SK-N-SH treated with all-trans-retinoic acid at 6 μM for 48 hours (cell line): ENCODE measurements around the gene NFIA.

Experiments
- ATAC-seq: fragments of 200-7000 bp; cut with Tn5 transposase; 3 replicates; pipeline ENCODE4 v1.9.1; 2020; ENCODE audit warnings: mild to moderate bottlenecking, moderate library complexity
- ARNTL ChIP-seq: fragments of 450-650 bp; formaldehyde crosslinking; IDR thresholded peaks from 2 replicates; pipeline ENCODE4 v1.5.0; 2020; ENCODE audit warnings: low read depth, mild to moderate bottlenecking, moderate library complexity, borderline replicate concordance
- BACH2 ChIP-seq: fragments of 250-450 bp; sonication (Bioruptor Pico); IDR thresholded peaks from 2 replicates; pipeline ENCODE4 v1.9.0; 2021; ENCODE audit warnings: mild to moderate bottlenecking, borderline replicate concordance
- ESRRG ChIP-seq: fragments of 250-450 bp; sonication (Bioruptor Pico); IDR thresholded peaks from 2 replicates; pipeline ENCODE4 v1.6.1; 2021; ENCODE audit warnings: mild to moderate bottlenecking
- GLIS3 ChIP-seq: fragments of 250-450 bp; sonication (Bioruptor Pico); IDR thresholded peaks from 2 replicates; pipeline ENCODE4 v1.5.0; 2020; ENCODE audit warnings: mild to moderate bottlenecking, moderate library complexity
- OSR1 ChIP-seq: fragments of 250-450 bp; sonication (Bioruptor Pico); IDR thresholded peaks from 2 replicates; pipeline ENCODE4 v1.8.0; 2022; ENCODE audit warnings: moderate library complexity, mild to moderate bottlenecking, inconsistent platforms
- POU6F1 ChIP-seq: fragments of 250-450 bp; sonication (Bioruptor Pico); IDR thresholded peaks from 2 replicates; pipeline ENCODE4 v1.8.0; 2021; ENCODE audit warnings: low read depth, mild to moderate bottlenecking, moderate library complexity, borderline replicate concordance
- PPARA ChIP-seq: fragments of 250-450 bp; sonication (Bioruptor Pico); IDR thresholded peaks from 2 replicates; pipeline ENCODE4 v1.5.0; 2020; ENCODE audit warnings: mild to moderate bottlenecking, borderline replicate concordance
- RARB ChIP-seq: fragments of 250-450 bp; sonication (Bioruptor Pico); IDR thresholded peaks from 2 replicates; pipeline ENCODE4 v1.8.0; 2021; ENCODE audit warnings: mild to moderate bottlenecking, moderate library complexity
- SNAI2 ChIP-seq: fragments of 250-450 bp; sonication (Bioruptor Pico); IDR thresholded peaks from 2 replicates; pipeline ENCODE4 v1.5.0; 2020; ENCODE audit warnings: mild to moderate bottlenecking, moderate library complexity
- TCF4 ChIP-seq: fragments of 250-450 bp; sonication (Bioruptor Pico); IDR thresholded peaks from 2 replicates; pipeline ENCODE4 v1.8.0; 2021; ENCODE audit warnings: mild to moderate bottlenecking, moderate library complexity, borderline replicate concordance
- TOX ChIP-seq: fragments of 250-450 bp; sonication (Bioruptor Pico); IDR thresholded peaks from 2 replicates; pipeline ENCODE4 v1.8.0; 2021; ENCODE audit warnings: mild to moderate bottlenecking, moderate library complexity, borderline replicate concordance
- ZC3H10 ChIP-seq: fragments of 250-450 bp; sonication (Bioruptor Pico); IDR thresholded peaks from 2 replicates; pipeline ENCODE4 v1.5.1; 2021; ENCODE audit warnings: mild to moderate bottlenecking, moderate library complexity
- ZFP3 ChIP-seq: fragments of 250-450 bp; sonication (Bioruptor Pico); IDR thresholded peaks from 2 replicates; pipeline ENCODE4 v1.5.0; 2020; ENCODE audit warnings: mild to moderate bottlenecking, moderate library complexity
- ZFP30 ChIP-seq: fragments of 450-650 bp; formaldehyde crosslinking; IDR thresholded peaks from 2 replicates; pipeline ENCODE4 v1.5.0; 2022; ENCODE audit warnings: mild to moderate bottlenecking, moderate library complexity
- ZNF8 ChIP-seq: fragments of 450-650 bp; formaldehyde crosslinking; IDR thresholded peaks from 2 replicates; pipeline ENCODE4 v1.5.0; 2020; ENCODE audit warnings: mild to moderate bottlenecking, moderate library complexity
- TF ChIP-seq, protein P1 (sequence below): fragments of 250-450 bp; sonication (Bioruptor Pico); IDR thresholded peaks from 2 replicates; pipeline ENCODE4 v1.5.0; 2020; ENCODE audit warnings: mild to moderate bottlenecking, moderate library complexity
- TF ChIP-seq, protein P2 (sequence below): fragments of 250-450 bp; sonication (Bioruptor Pico); IDR thresholded peaks from 2 replicates; pipeline ENCODE4 v1.8.0; 2020; ENCODE audit warnings: mild to moderate bottlenecking, moderate library complexity, borderline replicate concordance

The NFIA gene

DNA sequence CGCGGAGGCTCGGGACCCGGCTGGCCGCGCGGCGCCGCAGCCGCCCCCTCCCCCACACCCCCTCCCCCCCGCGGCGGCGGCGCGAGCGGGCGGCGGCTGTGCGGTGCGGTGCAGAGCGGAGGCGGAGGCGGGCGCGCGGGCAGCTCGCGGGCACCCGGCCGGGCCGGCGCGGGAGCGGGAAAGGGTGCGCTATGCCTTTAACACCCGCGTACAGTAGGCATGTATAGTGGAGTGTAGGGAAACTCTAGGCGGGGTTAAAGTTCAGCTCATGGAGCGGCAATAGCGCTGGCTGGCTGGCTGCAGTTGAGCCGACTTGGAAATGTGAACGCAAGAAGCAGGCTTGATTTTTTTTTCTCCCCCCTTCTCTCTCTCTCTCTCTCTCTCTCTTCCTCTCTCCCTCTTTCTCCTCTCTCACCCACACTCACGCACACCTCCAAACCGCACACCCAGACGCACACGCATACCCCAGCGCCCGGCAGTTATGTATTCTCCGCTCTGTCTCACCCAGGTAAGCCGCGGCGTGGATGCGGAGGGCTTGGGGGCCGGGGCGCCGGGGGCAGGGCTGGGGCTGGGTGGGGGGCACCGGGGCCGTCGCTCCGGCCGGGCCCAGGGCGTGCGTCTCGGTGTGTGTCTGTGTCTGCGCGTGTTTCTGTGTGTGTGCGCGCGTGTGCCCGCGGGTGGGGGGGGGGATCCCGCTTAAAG, at the start of gene NFIA:
NFIA (plus strand) TSS at position 251 of the 702 bp plus-strand sequence.
- ATAC-seq, result peak; percentile 33
- no peak for TF ChIP-seq ZFP3 (CRISPR knock-in tag)
- no peak for TF ChIP-seq TCF4 (CRISPR knock-in tag)
- TF ChIP-seq GLIS3 (CRISPR knock-in tag), result no peak
- no peak for TF ChIP-seq TOX
- TF ChIP-seq POU6F1 (CRISPR knock-in tag), result no peak
- TF ChIP-seq RARB, result no peak
- TF ChIP-seq, protein P1, sequence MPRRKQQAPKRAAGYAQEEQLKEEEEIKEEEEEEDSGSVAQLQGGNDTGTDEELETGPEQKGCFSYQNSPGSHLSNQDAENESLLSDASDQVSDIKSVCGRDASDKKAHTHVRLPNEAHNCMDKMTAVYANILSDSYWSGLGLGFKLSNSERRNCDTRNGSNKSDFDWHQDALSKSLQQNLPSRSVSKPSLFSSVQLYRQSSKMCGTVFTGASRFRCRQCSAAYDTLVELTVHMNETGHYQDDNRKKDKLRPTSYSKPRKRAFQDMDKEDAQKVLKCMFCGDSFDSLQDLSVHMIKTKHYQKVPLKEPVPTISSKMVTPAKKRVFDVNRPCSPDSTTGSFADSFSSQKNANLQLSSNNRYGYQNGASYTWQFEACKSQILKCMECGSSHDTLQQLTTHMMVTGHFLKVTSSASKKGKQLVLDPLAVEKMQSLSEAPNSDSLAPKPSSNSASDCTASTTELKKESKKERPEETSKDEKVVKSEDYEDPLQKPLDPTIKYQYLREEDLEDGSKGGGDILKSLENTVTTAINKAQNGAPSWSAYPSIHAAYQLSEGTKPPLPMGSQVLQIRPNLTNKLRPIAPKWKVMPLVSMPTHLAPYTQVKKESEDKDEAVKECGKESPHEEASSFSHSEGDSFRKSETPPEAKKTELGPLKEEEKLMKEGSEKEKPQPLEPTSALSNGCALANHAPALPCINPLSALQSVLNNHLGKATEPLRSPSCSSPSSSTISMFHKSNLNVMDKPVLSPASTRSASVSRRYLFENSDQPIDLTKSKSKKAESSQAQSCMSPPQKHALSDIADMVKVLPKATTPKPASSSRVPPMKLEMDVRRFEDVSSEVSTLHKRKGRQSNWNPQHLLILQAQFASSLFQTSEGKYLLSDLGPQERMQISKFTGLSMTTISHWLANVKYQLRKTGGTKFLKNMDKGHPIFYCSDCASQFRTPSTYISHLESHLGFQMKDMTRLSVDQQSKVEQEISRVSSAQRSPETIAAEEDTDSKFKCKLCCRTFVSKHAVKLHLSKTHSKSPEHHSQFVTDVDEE, result no peak
- TF ChIP-seq OSR1 (CRISPR knock-in tag), result no peak
- TF ChIP-seq ZNF8, result no peak
- no peak for TF ChIP-seq SNAI2 (CRISPR knock-in tag)
- no peak for TF ChIP-seq ZFP30 (CRISPR knock-in tag)

DNA sequence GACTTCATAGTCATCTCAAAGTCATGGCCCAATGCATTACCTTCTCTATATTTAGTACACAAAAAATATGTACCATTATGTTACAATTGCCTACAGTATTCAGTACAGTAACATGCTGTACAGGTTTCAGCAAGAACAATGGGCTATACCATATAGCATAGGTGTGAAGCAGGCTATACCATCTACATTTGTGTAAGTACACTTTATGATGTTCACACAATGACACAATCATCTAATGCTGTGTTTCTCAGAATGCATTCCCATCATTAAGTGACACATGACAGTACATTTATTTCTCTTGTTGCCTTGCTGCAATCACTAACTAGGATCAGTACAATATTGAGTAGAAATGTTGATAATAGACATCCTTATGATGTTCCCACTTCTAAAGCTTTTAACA, 46.5 kb upstream of the NFIA start:
- TF ChIP-seq ZFP30 (CRISPR knock-in tag) (no peak), ZC3H10 (CRISPR knock-in tag) (no peak), ARNTL (no peak), TOX (no peak), OSR1 (CRISPR knock-in tag) (no peak)
- TF ChIP-seq, protein P1, result no peak
- TF ChIP-seq, protein P2, sequence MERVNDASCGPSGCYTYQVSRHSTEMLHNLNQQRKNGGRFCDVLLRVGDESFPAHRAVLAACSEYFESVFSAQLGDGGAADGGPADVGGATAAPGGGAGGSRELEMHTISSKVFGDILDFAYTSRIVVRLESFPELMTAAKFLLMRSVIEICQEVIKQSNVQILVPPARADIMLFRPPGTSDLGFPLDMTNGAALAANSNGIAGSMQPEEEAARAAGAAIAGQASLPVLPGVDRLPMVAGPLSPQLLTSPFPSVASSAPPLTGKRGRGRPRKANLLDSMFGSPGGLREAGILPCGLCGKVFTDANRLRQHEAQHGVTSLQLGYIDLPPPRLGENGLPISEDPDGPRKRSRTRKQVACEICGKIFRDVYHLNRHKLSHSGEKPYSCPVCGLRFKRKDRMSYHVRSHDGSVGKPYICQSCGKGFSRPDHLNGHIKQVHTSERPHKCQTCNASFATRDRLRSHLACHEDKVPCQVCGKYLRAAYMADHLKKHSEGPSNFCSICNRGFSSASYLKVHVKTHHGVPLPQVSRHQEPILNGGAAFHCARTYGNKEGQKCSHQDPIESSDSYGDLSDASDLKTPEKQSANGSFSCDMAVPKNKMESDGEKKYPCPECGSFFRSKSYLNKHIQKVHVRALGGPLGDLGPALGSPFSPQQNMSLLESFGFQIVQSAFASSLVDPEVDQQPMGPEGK (CRISPR knock-in tag), result no peak
- no peak for ATAC-seq

- no peak for ATAC-seq
- TF ChIP-seq GLIS3 (CRISPR knock-in tag) (no peak), PPARA (CRISPR knock-in tag) (no peak), ESRRG (CRISPR knock-in tag) (no peak), ZNF8 (no peak), BACH2 (CRISPR knock-in tag) (no peak)
- TF ChIP-seq, protein P2 (CRISPR knock-in tag), result no peak
Measured at GRCh38 chr1:61042466-61043009, 39.8 kb upstream of the NFIA start.
